ENCODE results near the gene DLG4. TPM values are rescaled to one million over a fixed set of nuclear protein-coding genes. Genes with fewer than 3 reads are reported as not detected.

The DLG4 gene
- total and polyA plus RNA-seq, 9 donors = 11.0 to 67.7 (median 28.3) TPM

DNA sequence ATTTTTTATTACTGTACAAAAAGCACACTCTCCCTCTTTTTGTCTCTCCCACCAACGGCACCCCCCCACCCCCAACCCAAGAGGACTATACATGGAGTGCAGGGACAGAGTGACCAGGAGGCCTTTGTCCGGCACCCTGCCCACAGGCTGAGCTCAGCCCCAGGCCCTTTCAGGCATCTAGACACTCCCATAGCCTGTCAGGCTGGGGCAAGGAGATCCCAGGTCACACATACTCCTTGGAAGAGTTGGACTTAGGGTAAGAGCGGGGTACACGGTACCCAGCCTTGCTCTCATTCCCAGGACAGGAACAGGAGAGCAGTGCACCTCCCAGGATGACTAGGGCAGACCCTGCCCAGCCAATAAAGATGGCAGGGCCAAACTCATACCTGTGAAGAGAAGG lies 40.5 kb upstream of the DLG4 start:
- Histone ChIP-seq H3K27me3 (peaks cover 7% of the 10 kb centered on the region), H3K36me3 (no peaks in the 10 kb centered on the region), H3K27ac (no peak overlapping the region), H3K4me3 (no peak overlapping the region), H3K4me1 (ENCODE audit: insufficient read depth) (peaks cover 11% of the 10 kb centered on the region), H3K9me3 (no peaks in the 10 kb centered on the region)
- intact Hi-C loops (cut with DNase I) = no loop called here
- no peak for DNase-seq
- TF ChIP-seq, protein P1, sequence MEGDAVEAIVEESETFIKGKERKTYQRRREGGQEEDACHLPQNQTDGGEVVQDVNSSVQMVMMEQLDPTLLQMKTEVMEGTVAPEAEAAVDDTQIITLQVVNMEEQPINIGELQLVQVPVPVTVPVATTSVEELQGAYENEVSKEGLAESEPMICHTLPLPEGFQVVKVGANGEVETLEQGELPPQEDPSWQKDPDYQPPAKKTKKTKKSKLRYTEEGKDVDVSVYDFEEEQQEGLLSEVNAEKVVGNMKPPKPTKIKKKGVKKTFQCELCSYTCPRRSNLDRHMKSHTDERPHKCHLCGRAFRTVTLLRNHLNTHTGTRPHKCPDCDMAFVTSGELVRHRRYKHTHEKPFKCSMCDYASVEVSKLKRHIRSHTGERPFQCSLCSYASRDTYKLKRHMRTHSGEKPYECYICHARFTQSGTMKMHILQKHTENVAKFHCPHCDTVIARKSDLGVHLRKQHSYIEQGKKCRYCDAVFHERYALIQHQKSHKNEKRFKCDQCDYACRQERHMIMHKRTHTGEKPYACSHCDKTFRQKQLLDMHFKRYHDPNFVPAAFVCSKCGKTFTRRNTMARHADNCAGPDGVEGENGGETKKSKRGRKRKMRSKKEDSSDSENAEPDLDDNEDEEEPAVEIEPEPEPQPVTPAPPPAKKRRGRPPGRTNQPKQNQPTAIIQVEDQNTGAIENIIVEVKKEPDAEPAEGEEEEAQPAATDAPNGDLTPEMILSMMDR (IDR thresholded peaks at IDR 0.05) = no peak
- TF ChIP-seq POLR2A (IDR thresholded peaks at IDR 0.05) (no peak), EP300 (IDR thresholded peaks at IDR 0.05) (no peak)
- WGBS, 3 donors = 73 to 88% (median 80%) methylated on average over 4 of the region's 4 CpGs

DNA sequence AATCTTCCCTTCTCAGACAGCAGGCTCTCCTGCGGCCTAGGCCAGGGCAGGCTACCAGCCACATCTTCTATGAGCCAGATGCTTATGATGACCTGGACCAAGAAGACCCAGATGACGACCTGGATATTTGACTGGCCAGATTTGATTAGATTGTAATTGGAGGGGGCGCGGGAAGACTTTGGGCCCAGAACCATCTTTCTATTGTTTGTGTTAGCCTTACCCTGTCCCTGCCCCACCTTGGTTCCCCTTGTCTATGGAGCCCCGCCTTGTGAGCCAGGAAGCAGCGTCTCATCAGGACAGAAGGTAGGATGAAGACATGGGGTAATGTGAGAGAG lies 39.9 kb upstream of the DLG4 start:
- WGBS, 3 donors = 90 to 95% (median 93%) methylated on average over 6 of the region's 6 CpGs

DNA sequence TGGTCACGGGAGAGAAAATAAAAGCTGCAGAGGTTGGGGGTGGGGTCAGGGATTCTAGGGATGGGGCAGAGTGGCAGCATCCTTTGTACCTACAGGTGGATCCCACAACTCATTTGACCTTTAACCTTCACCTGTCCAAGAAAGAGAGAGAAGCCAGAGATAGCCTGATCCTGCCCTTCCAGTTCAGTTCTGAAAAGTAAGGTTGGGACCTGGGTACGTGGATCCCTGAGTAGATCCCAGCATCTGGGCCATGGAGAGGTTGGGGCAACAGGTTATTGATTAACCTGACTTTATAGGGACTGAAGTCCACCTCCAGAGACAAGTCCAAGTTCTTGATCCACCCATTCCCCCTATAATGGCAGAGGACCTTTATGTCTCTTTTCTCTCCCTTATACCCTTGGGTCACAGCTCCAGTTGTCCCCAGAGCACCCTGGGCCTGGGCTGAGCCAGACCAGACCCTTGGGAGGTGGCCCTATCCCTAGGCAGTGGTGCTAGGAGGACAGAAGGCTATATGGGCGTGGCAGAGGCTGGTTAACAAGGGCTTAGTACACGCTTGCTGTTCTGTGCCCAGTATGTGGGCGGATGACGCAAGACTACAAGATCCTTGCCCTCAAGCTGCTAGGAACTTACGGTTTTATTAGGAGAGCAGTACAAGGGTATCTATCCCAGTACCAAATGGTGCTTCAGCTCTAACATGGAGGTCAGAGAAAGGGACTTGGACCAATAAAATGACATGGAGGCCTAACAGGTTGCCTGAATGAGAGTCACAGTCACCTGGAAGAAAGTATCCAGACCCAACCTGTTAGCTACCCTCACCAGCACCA lies 39.3 kb upstream of the DLG4 start:
- H3K36me3 ChIP-seq = no peaks in the 10 kb centered on the region
- no peak overlapping the region for H3K27ac ChIP-seq
- peaks cover 11% of the 10 kb centered on the region for H3K4me1 ChIP-seq (ENCODE audit: insufficient read depth)
- TF ChIP-seq POLR2A (IDR thresholded peaks at IDR 0.05) = no peak
- TF ChIP-seq, protein P1 (IDR thresholded peaks at IDR 0.05) = no peak
- TF ChIP-seq EP300 (IDR thresholded peaks at IDR 0.05) = no peak
- peaks cover 7% of the 10 kb centered on the region for H3K27me3 ChIP-seq
- H3K9me3 ChIP-seq = no peaks in the 10 kb centered on the region
- DNase-seq = no peak
- intact Hi-C loops (cut with DNase I) = no loop called here
- no peak overlapping the region for H3K4me3 ChIP-seq
- 81 to 85% (median 84%) methylated on average over 7 of the region's 7 CpGs for WGBS, 3 donors

More for the DNA sequence above, 39.9 kb upstream of the DLG4 start:
- no peak for DNase-seq
- H3K27ac ChIP-seq = no peak overlapping the region
- no peak overlapping the region for H3K4me3 ChIP-seq
- intact Hi-C loops (cut with DNase I) = no loop called here
- H3K4me1 ChIP-seq (ENCODE audit: insufficient read depth) = peaks cover 11% of the 10 kb centered on the region
- no peak for TF ChIP-seq POLR2A (IDR thresholded peaks at IDR 0.05)
- TF ChIP-seq, protein P1 (IDR thresholded peaks at IDR 0.05) = no peak
- TF ChIP-seq EP300 (IDR thresholded peaks at IDR 0.05) = no peak
- peaks cover 7% of the 10 kb centered on the region for H3K27me3 ChIP-seq
- H3K9me3 ChIP-seq = no peaks in the 10 kb centered on the region
- H3K36me3 ChIP-seq = no peaks in the 10 kb centered on the region

DNA sequence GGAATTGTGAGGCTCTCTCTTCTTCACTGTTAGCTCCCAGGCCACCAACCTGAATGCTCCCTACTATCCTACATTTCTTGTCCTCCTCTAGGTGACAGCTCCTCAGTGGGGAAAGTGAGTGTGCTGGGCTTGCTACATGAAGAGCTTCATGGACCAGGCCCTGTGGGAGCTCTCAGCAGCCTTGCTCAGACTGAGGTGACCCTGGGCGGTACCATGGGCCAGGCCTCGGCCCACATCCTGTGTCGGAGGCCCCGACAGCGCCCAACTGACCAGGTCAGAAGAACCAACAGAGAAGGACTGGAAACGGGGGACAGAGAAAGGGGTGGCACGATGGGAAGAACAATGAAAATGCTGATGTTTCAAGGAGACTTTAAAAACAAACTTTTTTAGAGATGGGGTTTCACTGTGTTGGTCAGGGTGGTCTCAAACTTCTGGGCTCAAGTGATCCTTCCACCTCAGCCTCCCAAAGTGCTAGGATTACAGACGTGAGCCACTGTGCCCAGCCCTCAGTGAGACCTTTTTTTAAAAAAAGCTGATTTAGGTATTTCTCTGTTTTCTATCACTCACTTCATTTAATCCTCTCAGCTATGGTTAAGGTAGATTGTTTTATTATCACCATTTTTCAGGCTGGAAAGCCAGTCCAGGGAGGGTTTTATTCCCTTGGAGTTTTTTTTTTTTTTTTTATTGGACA lies 37.3 kb upstream of the DLG4 start:
- Histone ChIP-seq H3K36me3 (no peaks in the 10 kb centered on the region), H3K4me3 (no peak overlapping the region), H3K27ac (no peak overlapping the region), H3K27me3 (no peaks in the 10 kb centered on the region), H3K4me1 (ENCODE audit: insufficient read depth) (peaks cover 5% of the 10 kb centered on the region), H3K9me3 (no peaks in the 10 kb centered on the region)
- DNase-seq = no peak
- intact Hi-C loops (cut with DNase I) = no loop called here
- TF ChIP-seq, protein P1 (IDR thresholded peaks at IDR 0.05) = no peak
- TF ChIP-seq POLR2A (IDR thresholded peaks at IDR 0.05) (no peak), EP300 (IDR thresholded peaks at IDR 0.05) (no peak)
- 84 to 88% (median 84%) methylated on average over 8 of the region's 8 CpGs for WGBS, 3 donors

Measured in ovary (tissue), 9 donors.